Erythroblast (primary cell): Measurements from ENCODE around the gene SCGB2B2.

ENCODE experiments used
- GATA1 ChIP-seq: IDR thresholded peaks from 2 replicates; pipeline ENCODE4 v1.6.1; 2011; ENCODE audit warnings: low read depth, mild to moderate bottlenecking, control low read depth, low read length, moderate library complexity
- POLR2A ChIP-seq: IDR thresholded peaks from 2 replicates; pipeline ENCODE4 v1.6.1; 2011; ENCODE audit warnings: mild to moderate bottlenecking, low read length

- TF ChIP-seq POLR2A (no peak), GATA1 (no peak)
Observed at GRCh38 chr19:34666958-34667265, 10.0 kb downstream of the SCGB2B2 start.
